H1 (cell line): Measurements from ENCODE around the gene SLC17A1. TPM values are rescaled to one million over a fixed set of nuclear protein-coding genes. Genes with fewer than 3 reads are reported as not detected.

Experiments used
- CTCF ChIA-PET: fragments of 300-600 bp; sonication (Branson Sonifier 250); formaldehyde crosslinking; loops from one replicate; lab custom pipeline; 2021; ENCODE audit not compliant: partially characterized antibody; lab: Charles Lee
- POLR2A ChIA-PET: fragments of 300-600 bp; sonication (Branson Sonifier 250); formaldehyde crosslinking; loops from one replicate; lab custom pipeline; 2021; ENCODE audit warnings: inconsistent platforms; ENCODE audit not compliant: partially characterized antibody; lab: Charles Lee
- DNase-seq, 2 experiments: peaks; one replicate each; pipeline versions ENCODE4 v3.0.0 to v3.0.0-alpha.2; 2010 to 2022; ENCODE audit warnings: low spot score in 2 of 2, low read depth in 1 of 2, mixed read lengths in 1 of 2
- FAIRE-seq: peaks from 2 replicates; lab custom pipeline; 2011; peaks lifted over from hg19 to GRCh38; lab: Jason Lieb, UNC
- H2AFZ ChIP-seq: 2 replicates; pipeline ENCODE4 v1.8.1; 2012; ENCODE audit warnings: low read length, inconsistent platforms
- H2AK5ac ChIP-seq: 2 replicates; pipeline ENCODE4 v1.6.1; 2013; ENCODE audit warnings: low read depth, low read length
- H2BK120ac ChIP-seq: replicated peaks from 2 replicates; pipeline ENCODE3; 2013; ENCODE audit warnings: low read depth, low read length, inconsistent platforms
- H2BK12ac ChIP-seq: 2 replicates; pipeline ENCODE4 v1.6.1; 2013; ENCODE audit warnings: low read depth, low read length
- H2BK15ac ChIP-seq: 2 replicates; pipeline ENCODE4 v1.6.1; 2013; ENCODE audit warnings: low read length
- H2BK20ac ChIP-seq: 2 replicates; pipeline ENCODE4 v1.6.1; 2013; ENCODE audit warnings: low read length
- H2BK5ac ChIP-seq: 2 replicates; pipeline ENCODE4 v1.6.1; 2013; ENCODE audit warnings: low read depth, low read length
- H3K14ac ChIP-seq: 2 replicates; pipeline ENCODE4 v1.6.1; 2013; ENCODE audit warnings: inconsistent platforms; ENCODE audit not compliant: insufficient read length
- H3K18ac ChIP-seq: 2 replicates; pipeline ENCODE4 v1.6.1; 2013; ENCODE audit warnings: low read length; ENCODE audit errors: extremely low read depth
- H3K23ac ChIP-seq: 2 replicates; pipeline ENCODE4 v1.6.1; 2013; ENCODE audit warnings: inconsistent platforms; ENCODE audit not compliant: insufficient read length
- H3K23me2 ChIP-seq: 2 replicates; pipeline ENCODE4 v1.6.1; 2013; ENCODE audit warnings: low read depth, low read length
- H3K27ac ChIP-seq: 2 replicates; pipeline ENCODE4 v1.6.1; 2011; ENCODE audit warnings: low read depth, low read length, inconsistent platforms
- H3K27me3 ChIP-seq, 4 experiments: replicated peaks in 1 of 4; 1 replicate in 1 of 4; 2 replicates in 3 of 4; pipeline versions ENCODE4 v1.6.1 to v1.8.1; 2011 to 2013; ENCODE audit warnings: low read length in 3 of 4, mild to moderate bottlenecking in 3 of 4, inconsistent platforms in 2 of 4, mixed read lengths in 2 of 4, moderate library complexity in 1 of 4; ENCODE audit not compliant: control insufficient read depth in 3 of 4, insufficient read depth in 3 of 4; ENCODE audit errors: extremely low read depth in 1 of 4
- H3K36me3 ChIP-seq, 4 experiments: 2 replicates each; pipeline versions ENCODE4 v1.6.1 to v1.8.1; 2011 to 2013; ENCODE audit warnings: mild to moderate bottlenecking in 4 of 4, low read length in 3 of 4, moderate library complexity in 2 of 4, control low read depth in 1 of 4, inconsistent platforms in 1 of 4; ENCODE audit not compliant: insufficient read depth in 4 of 4, control insufficient read depth in 2 of 4
- H3K4ac ChIP-seq: replicated peaks from 2 replicates; pipeline ENCODE3; 2013; ENCODE audit warnings: low read length, low read depth, mixed read lengths, inconsistent platforms; ENCODE audit not compliant: insufficient read length
- H3K4me1 ChIP-seq, 4 experiments: replicated peaks in 1 of 4; 1 replicate in 1 of 4; 2 replicates in 3 of 4; pipeline versions ENCODE4 v1.6.1 to v1.8.1; 2011 to 2013; ENCODE audit warnings: low read length in 3 of 4, inconsistent platforms in 2 of 4, mixed read lengths in 1 of 4; ENCODE audit not compliant: insufficient read depth in 4 of 4, control insufficient read depth in 3 of 4
- H3K4me2 ChIP-seq, 2 experiments: 2 replicates each; pipeline versions ENCODE4 v1.6.1 to v1.8.1; 2011 to 2013; ENCODE audit warnings: low read depth in 2 of 2, low read length in 2 of 2, control low read depth in 1 of 2, inconsistent platforms in 1 of 2, mild to moderate bottlenecking in 1 of 2; ENCODE audit not compliant: insufficient read depth in 1 of 2
- H3K4me3 ChIP-seq, 4 experiments: fragments of 200-600, 300-600 bp in 1 of 4; sonication (generic), shearing (Covaris generic), sonication (Bioruptor Twin) in 1 of 4; 2 replicates each; pipeline versions ENCODE4 v1.5.1 to v1.8.1; 2011 to 2016; ENCODE audit warnings: low read length in 4 of 4, low read depth in 3 of 4, control low read depth in 2 of 4, inconsistent platforms in 2 of 4, mild to moderate bottlenecking in 2 of 4, mixed read lengths in 1 of 4, moderate library complexity in 1 of 4; ENCODE audit not compliant: insufficient read depth in 2 of 4; ENCODE audit errors: extremely low read depth in 1 of 4
- H3K56ac ChIP-seq: replicated peaks from 2 replicates; pipeline ENCODE3; 2013; ENCODE audit warnings: low read depth, mild to moderate bottlenecking, mixed read lengths, low read length, inconsistent platforms; ENCODE audit not compliant: insufficient read length
- H3K79me1 ChIP-seq: 2 replicates; pipeline ENCODE4 v1.6.1; 2013; ENCODE audit warnings: low read depth, low read length, control low read depth
- H3K79me2 ChIP-seq, 2 experiments: 2 replicates each; pipeline versions ENCODE4 v1.6.1 to v1.8.1; 2012 to 2013; ENCODE audit warnings: low read length in 2 of 2, mild to moderate bottlenecking in 2 of 2, inconsistent platforms in 1 of 2; ENCODE audit not compliant: insufficient read depth in 2 of 2, control insufficient read depth in 1 of 2
- H3K9ac ChIP-seq, 4 experiments: replicated peaks in 1 of 4; 1 replicate in 1 of 4; 2 replicates in 3 of 4; pipeline versions ENCODE4 v1.6.1 to v1.8.1; 2011 to 2013; ENCODE audit warnings: low read depth in 3 of 4, low read length in 3 of 4, control low read depth in 2 of 4, mild to moderate bottlenecking in 2 of 4, moderate library complexity in 2 of 4, inconsistent platforms in 1 of 4; ENCODE audit errors: extremely low read depth in 1 of 4
- H3K9me3 ChIP-seq, 2 experiments: 2 replicates each; pipeline versions ENCODE4 v1.6.1 to v1.8.1; 2012 to 2013; ENCODE audit warnings: mild to moderate bottlenecking in 2 of 2, moderate library complexity in 2 of 2, control low read depth in 1 of 2, inconsistent platforms in 1 of 2, low read depth in 1 of 2, low read length in 1 of 2, mixed read lengths in 1 of 2; ENCODE audit not compliant: insufficient read depth in 2 of 2
- H4K20me1 ChIP-seq, 2 experiments: replicated peaks in 1 of 2; 2 replicates each; pipeline versions ENCODE3 to v1.8.1; 2011 to 2013; ENCODE audit warnings: inconsistent platforms in 2 of 2, low read length in 2 of 2, mild to moderate bottlenecking in 1 of 2; ENCODE audit not compliant: insufficient read depth in 2 of 2, control insufficient read depth in 1 of 2
- H4K5ac ChIP-seq: 2 replicates; pipeline ENCODE4 v1.6.1; 2013; ENCODE audit warnings: low read length, low read depth, mixed read lengths, inconsistent platforms; ENCODE audit not compliant: insufficient read length
- H4K8ac ChIP-seq: 2 replicates; pipeline ENCODE4 v1.8.0; 2013; ENCODE audit warnings: mild to moderate bottlenecking, moderate library complexity, low read length, inconsistent platforms; ENCODE audit not compliant: insufficient read depth; ENCODE audit errors: extremely low read depth
- H4K91ac ChIP-seq: replicated peaks from 2 replicates; pipeline ENCODE3; 2013; ENCODE audit warnings: low read length, mixed read lengths, inconsistent platforms; ENCODE audit not compliant: insufficient read length
- ASH2L ChIP-seq: fragments of 200-600, 300-600 bp; sonication (generic); IDR thresholded peaks from one replicate; pipeline ENCODE4 v1.7.1; 2017; ENCODE audit warnings: low read length
- ATF2 ChIP-seq: IDR thresholded peaks from 2 replicates; pipeline ENCODE4 v1.6.1; 2012; ENCODE audit warnings: low read length, inconsistent platforms
- BCL11A ChIP-seq, 2 experiments: IDR thresholded peaks; one replicate each; pipeline ENCODE4 v1.6.1; 2011; ENCODE audit warnings: low read depth in 2 of 2, low read length in 2 of 2, mild to moderate bottlenecking in 2 of 2
- FOSL1 ChIP-seq: IDR thresholded peaks from 2 replicates; pipeline ENCODE4 v1.6.1; 2011; ENCODE audit warnings: mild to moderate bottlenecking, low read depth, low read length, moderate library complexity; ENCODE audit not compliant: insufficient read depth
- HDAC6 ChIP-seq: IDR thresholded peaks from one replicate; pipeline ENCODE4 v1.7.1; 2012; ENCODE audit warnings: low read depth, mild to moderate bottlenecking, inconsistent platforms, low read length, moderate library complexity
- JUND ChIP-seq: IDR thresholded peaks from 2 replicates; pipeline ENCODE4 v1.6.1; 2011; ENCODE audit warnings: mild to moderate bottlenecking, improper control_type of control experiment, low read length
- MAFK ChIP-seq: IDR thresholded peaks from 2 replicates; pipeline ENCODE4 v1.6.1; 2012; ENCODE audit warnings: low read depth, mild to moderate bottlenecking, improper control_type of control experiment, low read length
- POU5F1 ChIP-seq: IDR thresholded peaks from 2 replicates; pipeline ENCODE4 v1.6.1; 2011; ENCODE audit warnings: low read depth, mild to moderate bottlenecking, low read length, moderate library complexity
- RAD21 ChIP-seq, 2 experiments: IDR thresholded peaks in 1 of 2; conservative IDR thresholded peaks in 1 of 2; 2 replicates each; pipeline ENCODE4 v1.6.1; 2011; ENCODE audit warnings: low read depth in 2 of 2, low read length in 2 of 2, improper control_type of control experiment in 1 of 2, inconsistent platforms in 1 of 2, mild to moderate bottlenecking in 1 of 2, moderate library complexity in 1 of 2
- SAP30 ChIP-seq: fragments of 300-600 bp; sonication (generic); IDR thresholded peaks from 2 replicates; pipeline ENCODE4 v1.7.1; 2012; ENCODE audit warnings: low read length, moderate library complexity, mild to moderate bottlenecking, inconsistent platforms; ENCODE audit not compliant: insufficient read depth, insufficient replicate concordance
- SP1 ChIP-seq: IDR thresholded peaks from 2 replicates; pipeline ENCODE4 v1.6.1; 2011; ENCODE audit warnings: low read depth, low read length
- SRF ChIP-seq: IDR thresholded peaks from 2 replicates; pipeline ENCODE4 v1.6.1; 2011; ENCODE audit warnings: mild to moderate bottlenecking, low read depth, low read length, moderate library complexity
- TBP ChIP-seq: IDR thresholded peaks from 2 replicates; pipeline ENCODE4 v1.6.1; 2011; ENCODE audit warnings: low read depth, low read length, improper control_type of control experiment
- TEAD4 ChIP-seq: IDR thresholded peaks from 2 replicates; pipeline ENCODE4 v1.6.1; 2012; ENCODE audit warnings: low read depth, low read length, inconsistent platforms, mixed read lengths
- WGBS, 2 experiments: shearing (Covaris generic) in 1 of 2; methylation state at CpG; one replicate each; pipeline versions ENCODE4 v1.1.6 to v1.1.7; 2013 to 2015; ENCODE audit warnings: low lambda C conversion rate in 2 of 2, mixed read lengths in 2 of 2, inconsistent platforms in 1 of 2, low coverage in 1 of 2, missing lambda C conversion rate in 1 of 2; ENCODE audit not compliant: insufficient replicate concordance in 2 of 2, insufficient coverage in 1 of 2, insufficient read length in 1 of 2; ENCODE audit errors: extremely low coverage in 1 of 2, missing lambda C conversion rate in 1 of 2; 5-methylcytosine and 5-hydroxymethylcytosine counted together
- polyA plus RNA-seq, 7 experiments: library from polyadenylated mRNA; depleted of rRNA in 3 of 7; stranded (reverse) in 5 of 7; unstranded in 2 of 7; fragments of >200 nt in 5 of 7; fragments of 200-250 nt in 2 of 7; gene quantifications; 1 replicate in 5 of 7; 2 replicates in 1 of 7; 4 replicates in 1 of 7; pipeline versions ENCODE4 v1.2.1 to v1.2.3, GENCODE V29; 2011 to 2013; ENCODE audit warnings: missing spikeins in 2 of 7, mixed read lengths in 2 of 7
- total RNA-seq: library from RNA; stranded (reverse); fragmentation: NEBNext Ultra II Directional; extraction: Animal tissue kit (Norgen Biotek cat#: 25700); gene quantifications from 2 replicates; pipeline ENCODE4 v1.2.1, GENCODE V29; 2021

SLC17A1 gene
- total and polyA plus RNA-seq, 2 of the 8 experiments (the other 6 are each of a cell fraction or from before 2014, with no cell fraction given) = not detected

DNA sequence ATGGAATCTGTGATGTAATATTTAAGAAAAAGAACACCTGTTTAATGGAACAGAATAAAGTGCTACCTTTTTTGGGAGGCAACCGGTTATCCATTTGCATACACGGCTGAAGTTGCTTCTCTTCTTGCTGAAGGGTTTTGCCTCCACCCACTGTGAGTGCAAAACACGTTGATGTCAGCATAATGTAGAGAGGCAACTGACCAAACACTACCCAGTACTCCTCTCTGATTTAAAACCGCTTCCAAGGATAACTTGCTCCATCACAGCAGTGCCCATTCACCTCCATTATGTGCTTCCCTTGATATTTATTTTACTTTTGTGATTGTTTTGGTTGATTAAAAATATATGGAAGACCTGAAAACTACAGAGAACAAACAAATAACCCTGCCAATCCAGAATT lies 1.4 kb downstream of the SLC17A1 start:
- no peak overlapping the region for H3K27ac ChIP-seq
- no peaks in the 10 kb centered on the region for H3K4me1 ChIP-seq
- H2AFZ ChIP-seq = no peak overlapping the region
- no peak overlapping the region for H2BK5ac ChIP-seq
- H2BK12ac ChIP-seq = no peak overlapping the region
- H3K4ac ChIP-seq = no peak overlapping the region
- H3K14ac ChIP-seq = no peak overlapping the region
- H3K9ac ChIP-seq = no peak overlapping the region
- 80% methylated on average over 4 of the region's 4 CpGs; no CpG with 5 or more reads in 1 of the 2 experiments for WGBS, 2 experiments
- H3K79me1 ChIP-seq = no peaks in the 10 kb centered on the region
- no peak for FAIRE-seq
- H4K8ac ChIP-seq = no peak overlapping the region
- no peak overlapping the region for H4K5ac ChIP-seq
- H3K4me3 ChIP-seq = no peak overlapping the region
- POLR2A ChIA-PET = no interaction called here
- H4K20me1 ChIP-seq = no peaks in the 10 kb centered on the region
- no peak overlapping the region for H3K56ac ChIP-seq
- H3K36me3 ChIP-seq = no peaks in the 10 kb centered on the region
- no peak overlapping the region for H2BK15ac ChIP-seq
- no peak overlapping the region for H2AK5ac ChIP-seq
- no peak overlapping the region for H3K4me2 ChIP-seq
- H3K27me3 ChIP-seq = no peaks in the 10 kb centered on the region
- H2BK120ac ChIP-seq = no peak overlapping the region
- H3K23ac ChIP-seq = no peak overlapping the region
- no peaks in the 10 kb centered on the region for H3K23me2 ChIP-seq
- no peak overlapping the region for H4K91ac ChIP-seq
- no peak overlapping the region for H2BK20ac ChIP-seq
- H3K9me3 ChIP-seq = no peaks in the 10 kb centered on the region
- no peak overlapping the region for H3K18ac ChIP-seq
- no peak for DNase-seq
- CTCF ChIA-PET = no interaction called here
- H3K79me2 ChIP-seq = no peaks in the 10 kb centered on the region
- no peak for TF ChIP-seq ATF2
- no peak for TF ChIP-seq JUND
- TF ChIP-seq SRF = no peak
- no peak for TF ChIP-seq FOSL1
- TF ChIP-seq TEAD4 = no peak
- no peak for TF ChIP-seq BCL11A (IDR thresholded peaks at IDR 0.05; ENCODE audit: low read depth in 2 of 2, low read length in 2 of 2)
- TF ChIP-seq MAFK = no peak
- no peak for TF ChIP-seq SAP30
- TF ChIP-seq TBP = no peak
- TF ChIP-seq ASH2L = no peak
- TF ChIP-seq SP1 = no peak
- TF ChIP-seq POU5F1 = no peak
- TF ChIP-seq RAD21 (IDR thresholded peaks at IDR 0.05 in 1 of 2, conservative IDR thresholded peaks at IDR 0.05 in 1 of 2; ENCODE audit: low read depth in 2 of 2, low read length in 2 of 2) = no peak
- no peak for TF ChIP-seq HDAC6
